NCI-H2171 treated with DMSO at 0.1 percent for 48 hours (cell line): ENCODE results near the gene ANK3.

Experiments
- DNase-seq: peaks from one replicate; lab custom pipeline; 2025; lab: John Stamatoyannopoulos, UW

ANK3 gene

GRCh38 chr10:60031183-60031582 lies 358.5 kb downstream of the ANK3 start:
- DNase-seq: no peak

GRCh38 chr10:60029475-60029874 lies 360.2 kb downstream of the ANK3 start:
- no peak for DNase-seq

DNA sequence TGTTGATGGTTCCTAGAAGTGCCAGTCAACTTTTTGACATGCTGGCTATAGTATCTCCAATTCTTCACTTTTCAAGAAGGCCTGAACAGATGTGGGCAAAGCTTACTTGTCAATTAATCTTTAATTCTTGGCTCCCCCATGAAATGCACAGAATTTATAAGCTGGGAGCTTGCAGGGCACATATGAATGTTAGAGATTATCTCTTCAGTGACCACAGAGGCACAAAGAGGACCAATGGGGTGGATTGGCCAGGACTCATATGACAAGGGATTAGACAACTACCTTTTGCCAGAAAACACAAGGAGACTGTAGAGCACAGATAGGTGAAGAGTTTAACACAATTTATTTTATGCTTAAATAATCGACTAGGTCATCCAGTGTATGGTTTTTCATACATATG lies 361.6 kb downstream of the ANK3 start:
- DNase-seq: no peak

GRCh38 chr10:60025279-60025678 lies 364.4 kb downstream of the ANK3 start:
- no peak for DNase-seq

- no peak for DNase-seq
These were observed 365.2 kb downstream of the ANK3 start for GRCh38 chr10:60024506-60024905.

GRCh38 chr10:60023155-60023877 lies 366.4 kb downstream of the ANK3 start:
- DNase-seq: no peak

- no peak for DNase-seq
These were observed 368.3 kb downstream of the ANK3 start for GRCh38 chr10:60021361-60021760.

DNA sequence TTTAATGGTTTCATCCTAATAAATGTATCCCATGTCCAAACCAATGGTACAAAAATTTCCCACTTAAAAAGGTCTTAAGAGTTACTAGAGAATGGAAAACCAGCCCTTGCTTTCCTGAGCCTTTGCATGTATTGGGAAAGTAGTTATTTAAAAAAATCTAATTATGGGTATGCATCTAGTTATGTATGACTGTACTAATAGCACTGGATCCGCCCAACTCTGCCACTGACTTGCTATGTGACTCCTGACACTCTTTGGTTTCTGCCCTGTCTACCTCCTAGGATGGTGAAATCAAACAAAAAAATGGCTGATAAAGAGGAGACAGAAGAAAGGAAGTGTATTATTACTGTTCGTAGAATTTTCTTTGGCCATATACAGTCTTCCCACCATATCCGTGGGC lies 372.9 kb downstream of the ANK3 start:
- no peak for DNase-seq

DNA sequence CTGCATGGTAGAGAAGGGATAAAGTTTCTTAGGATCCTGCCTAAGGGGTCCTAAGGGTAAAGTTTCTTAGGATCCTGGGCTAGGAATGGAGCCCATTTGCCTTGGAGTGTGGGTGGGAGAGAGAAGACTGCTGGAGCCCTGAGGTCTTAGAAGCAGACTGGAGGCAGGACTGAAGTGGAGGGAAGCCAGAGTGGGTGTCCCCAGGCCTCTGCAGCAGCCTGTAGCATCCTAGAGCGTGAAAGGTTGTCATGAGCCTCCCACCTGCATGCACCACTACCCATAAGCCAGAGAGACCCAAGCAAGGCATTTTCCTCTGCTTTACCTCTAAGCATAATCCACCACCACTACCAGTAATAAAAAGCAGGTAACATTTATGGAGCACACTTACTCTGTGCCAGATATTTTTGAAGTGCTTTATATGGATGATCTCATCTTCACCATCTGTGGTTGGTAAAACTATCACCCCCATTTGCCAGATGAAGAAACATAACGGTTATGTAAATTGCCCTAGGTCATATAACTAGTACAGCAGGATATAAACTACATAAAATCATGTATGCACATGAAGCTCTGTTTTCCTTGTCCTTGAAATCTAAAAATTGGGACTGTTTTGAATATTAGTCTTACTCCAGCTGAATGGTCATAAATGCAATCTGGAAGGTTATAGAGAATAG lies 379.8 kb downstream of the ANK3 start:
- DNase-seq: peak; percentile 14

DNA sequence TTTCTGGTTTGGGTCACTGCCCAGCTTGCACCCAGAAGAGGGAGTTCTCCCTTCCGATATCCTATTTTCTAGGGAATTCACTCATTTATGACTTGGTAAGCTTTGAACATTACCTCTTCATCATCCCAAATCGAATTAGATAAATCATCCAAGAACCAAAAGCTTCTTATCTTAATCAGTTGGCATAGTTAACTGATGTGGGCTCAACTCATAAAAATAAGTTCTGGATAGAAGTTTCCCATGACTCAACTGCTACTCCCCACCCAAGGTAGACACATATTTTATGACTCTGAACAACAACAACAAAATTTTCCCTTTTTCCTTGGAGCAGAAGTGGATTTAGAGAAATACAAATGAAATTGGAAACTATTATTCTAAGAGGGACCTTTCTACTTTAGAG lies 380.4 kb downstream of the ANK3 start:
- DNase-seq: no peak

DNA sequence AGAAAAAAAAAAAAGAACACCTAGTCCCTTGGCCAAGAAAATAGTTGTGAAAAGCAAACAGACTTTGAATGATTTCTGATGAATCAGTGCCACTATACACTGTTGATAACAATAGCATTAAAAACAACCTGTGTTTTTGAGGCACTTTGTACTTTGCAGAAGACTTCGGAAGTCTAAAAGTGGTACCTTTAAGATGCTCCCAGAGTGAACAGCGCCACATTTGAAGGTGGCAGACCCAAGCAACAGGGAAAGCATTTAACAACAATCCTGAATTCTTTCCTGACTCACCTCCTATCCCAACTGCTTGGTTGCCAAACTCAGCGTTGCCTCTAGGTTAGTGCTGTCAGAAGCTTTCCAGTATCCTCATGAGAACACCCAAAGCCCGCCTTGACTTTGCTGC lies 380.9 kb downstream of the ANK3 start:
- no peak for DNase-seq

DNA sequence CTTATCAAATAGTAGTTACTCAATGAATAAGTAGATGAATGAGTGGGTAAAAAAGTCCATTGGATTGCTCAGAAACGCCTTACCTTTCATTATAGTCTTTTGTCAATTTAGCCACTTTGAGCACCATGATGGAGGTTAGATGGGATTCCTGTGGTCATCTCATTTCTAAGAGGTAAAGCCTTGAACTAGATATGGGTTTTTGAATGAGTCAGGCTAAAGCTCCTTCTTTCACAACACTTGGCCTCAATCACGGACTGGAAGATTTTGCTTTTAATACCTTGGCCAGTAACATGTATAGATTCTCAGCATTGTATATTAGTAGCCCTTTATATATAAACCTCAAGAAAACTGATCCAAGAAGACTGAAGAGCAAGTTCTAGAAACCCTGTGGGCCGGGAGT lies 383.6 kb downstream of the ANK3 start:
- DNase-seq: no peak

DNA sequence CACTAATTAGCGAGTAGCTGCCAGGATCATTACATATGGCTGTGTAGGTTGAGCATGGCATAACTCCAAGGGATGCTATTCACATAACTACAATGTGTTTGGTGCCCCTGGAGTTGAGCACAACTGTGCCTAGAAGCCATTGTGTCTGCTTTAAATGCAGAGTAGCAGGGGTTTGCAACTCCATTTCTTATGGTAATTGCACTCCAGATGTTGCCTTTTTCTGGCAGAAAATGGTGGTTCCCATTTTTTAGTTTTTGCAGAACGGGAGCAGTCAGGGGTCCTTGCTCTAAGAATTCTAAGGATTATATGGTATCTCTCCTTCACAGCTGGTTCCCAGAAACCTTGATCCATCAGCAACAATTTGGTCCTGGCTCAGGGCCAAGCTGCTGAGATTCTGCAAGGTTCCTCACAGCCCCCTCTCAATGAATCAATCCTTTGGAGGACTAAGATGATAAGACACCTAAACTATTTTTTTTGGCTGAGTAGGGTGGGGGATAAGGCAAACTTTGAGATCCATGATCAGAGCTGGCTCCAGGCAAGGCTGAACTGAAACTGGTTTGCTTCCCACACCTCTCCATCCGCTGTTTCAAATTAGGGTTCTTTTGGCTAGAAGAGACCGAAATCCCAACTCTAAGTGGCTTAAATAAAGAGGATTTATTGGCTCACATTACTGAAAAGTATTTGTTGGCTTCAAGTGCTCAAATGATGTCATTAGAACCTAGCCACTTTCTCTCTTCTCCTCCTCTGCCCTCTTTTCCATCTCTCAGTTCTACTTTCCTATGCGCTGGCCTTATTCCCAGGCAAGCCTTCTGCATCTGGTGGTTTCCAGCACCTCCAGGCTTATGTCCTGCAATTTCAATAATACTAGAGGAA lies 385.8 kb downstream of the ANK3 start:
- no peak for DNase-seq

GRCh38 chr10:60000747-60001146 lies 388.9 kb downstream of the ANK3 start:
- DNase-seq: no peak

- DNase-seq: no peak
These were observed 391.7 kb downstream of the ANK3 start for GRCh38 chr10:59997827-59998525.

DNA sequence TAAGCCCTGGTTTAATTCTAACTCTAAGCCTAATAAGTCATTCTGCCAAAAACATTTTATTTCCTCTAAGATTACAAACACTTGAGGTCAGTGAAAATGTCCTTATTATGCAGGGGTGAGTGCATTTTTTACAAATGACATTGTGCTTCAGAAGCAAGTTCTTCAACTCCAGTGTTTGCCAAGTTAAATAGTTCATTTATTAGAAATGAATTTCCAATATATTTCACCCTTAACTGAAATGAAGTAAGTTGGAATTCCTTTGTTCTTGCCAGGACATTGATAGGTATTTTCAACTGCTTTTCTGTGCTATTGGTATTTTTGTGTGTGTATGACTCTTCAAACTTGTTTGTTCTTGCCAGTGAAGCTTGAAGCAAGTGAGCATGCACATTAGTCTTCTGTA lies 393.8 kb downstream of the ANK3 start:
- DNase-seq: no peak

DNA sequence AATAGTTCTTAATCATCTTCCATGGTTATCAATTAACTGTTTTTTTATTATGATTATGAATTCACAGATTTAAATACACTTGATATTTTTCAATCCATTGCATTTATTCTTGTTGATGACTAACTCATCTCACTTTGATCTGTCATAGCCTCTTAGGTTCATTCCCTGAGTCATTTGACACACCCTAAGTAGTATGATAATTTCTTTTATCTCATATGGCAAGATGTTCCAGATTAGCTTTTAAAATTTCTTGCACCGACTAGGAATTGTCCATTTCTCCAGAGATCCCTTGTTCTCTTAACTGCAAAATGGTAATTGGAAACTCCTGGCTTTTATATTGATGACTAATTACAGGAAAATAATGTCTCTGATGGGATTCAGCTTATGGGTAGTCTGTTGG lies 395.7 kb downstream of the ANK3 start:
- DNase-seq: no peak

GRCh38 chr10:59991661-59992060 lies 398.0 kb downstream of the ANK3 start:
- DNase-seq: peak; percentile 15

DNA sequence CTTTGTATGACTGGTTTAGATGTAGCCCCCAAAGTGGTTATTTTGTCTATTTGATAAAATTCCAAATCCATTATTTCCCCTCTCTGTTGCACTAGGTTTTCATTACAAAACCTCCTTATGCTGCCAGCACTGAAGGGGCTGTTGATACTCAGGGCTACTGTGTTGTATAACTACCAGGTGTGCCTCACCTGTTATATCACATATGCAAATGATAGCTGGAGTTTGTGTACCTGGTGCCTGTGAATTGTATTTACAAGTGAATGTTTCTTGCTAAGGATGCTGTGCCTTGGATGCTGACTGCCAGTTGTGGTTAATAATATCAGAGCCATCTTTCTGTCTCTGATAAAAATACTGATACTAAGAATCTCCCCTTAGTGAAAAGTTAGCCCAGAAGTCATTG lies 398.6 kb downstream of the ANK3 start:
- no peak for DNase-seq

DNA sequence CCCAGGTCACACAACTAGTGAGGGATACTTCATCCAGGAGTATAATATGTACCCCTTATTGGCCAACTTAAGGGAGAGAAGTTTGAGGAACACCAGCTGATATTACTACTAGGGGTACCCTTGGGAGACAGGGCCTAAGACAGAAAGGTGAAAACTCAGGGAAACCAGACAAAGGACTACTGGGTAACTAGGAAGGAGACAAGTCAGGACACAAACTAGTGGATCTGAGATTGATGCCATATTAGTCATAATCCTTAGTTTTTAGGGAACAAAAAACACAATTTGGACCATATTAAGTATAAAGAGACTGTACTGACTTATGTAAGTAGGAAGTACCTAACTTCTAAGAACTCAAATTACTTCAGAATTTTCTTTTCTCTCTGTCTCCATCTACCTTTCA lies 404.0 kb downstream of the ANK3 start:
- DNase-seq: no peak

GRCh38 chr10:59984415-59984814 lies 405.3 kb downstream of the ANK3 start:
- DNase-seq: no peak

DNA sequence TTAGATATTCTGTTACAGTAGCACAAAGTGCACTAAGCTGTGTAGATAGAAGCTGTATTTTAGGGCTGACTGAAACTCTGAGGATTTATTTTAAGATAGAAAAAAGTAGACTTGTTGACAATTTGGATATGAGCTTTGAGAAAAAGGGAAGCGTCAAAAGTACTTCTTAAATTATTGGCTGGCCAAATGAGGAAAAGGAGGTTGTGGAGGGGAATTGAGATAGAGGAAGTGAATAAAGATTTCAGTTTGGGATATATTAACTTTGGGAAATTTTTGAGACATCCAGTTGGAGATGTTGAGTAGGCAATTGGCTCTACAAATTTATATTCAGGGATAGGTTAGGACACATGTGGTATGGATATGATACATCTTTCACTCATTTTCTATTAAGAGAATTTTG lies 409.3 kb downstream of the ANK3 start:
- no peak for DNase-seq
